T-helper 22 cell (primary cell): ENCODE measurements around the gene PRMT9.
A peak's percentile ranks its signal among the peaks of the same experiment; 100 is the strongest.

Source experiments
- DNase-seq: peaks from one replicate; pipeline ENCODE4 v3.0.0-alpha.2; 2020; ENCODE audit warnings: low read depth

The PRMT9 gene

DNA sequence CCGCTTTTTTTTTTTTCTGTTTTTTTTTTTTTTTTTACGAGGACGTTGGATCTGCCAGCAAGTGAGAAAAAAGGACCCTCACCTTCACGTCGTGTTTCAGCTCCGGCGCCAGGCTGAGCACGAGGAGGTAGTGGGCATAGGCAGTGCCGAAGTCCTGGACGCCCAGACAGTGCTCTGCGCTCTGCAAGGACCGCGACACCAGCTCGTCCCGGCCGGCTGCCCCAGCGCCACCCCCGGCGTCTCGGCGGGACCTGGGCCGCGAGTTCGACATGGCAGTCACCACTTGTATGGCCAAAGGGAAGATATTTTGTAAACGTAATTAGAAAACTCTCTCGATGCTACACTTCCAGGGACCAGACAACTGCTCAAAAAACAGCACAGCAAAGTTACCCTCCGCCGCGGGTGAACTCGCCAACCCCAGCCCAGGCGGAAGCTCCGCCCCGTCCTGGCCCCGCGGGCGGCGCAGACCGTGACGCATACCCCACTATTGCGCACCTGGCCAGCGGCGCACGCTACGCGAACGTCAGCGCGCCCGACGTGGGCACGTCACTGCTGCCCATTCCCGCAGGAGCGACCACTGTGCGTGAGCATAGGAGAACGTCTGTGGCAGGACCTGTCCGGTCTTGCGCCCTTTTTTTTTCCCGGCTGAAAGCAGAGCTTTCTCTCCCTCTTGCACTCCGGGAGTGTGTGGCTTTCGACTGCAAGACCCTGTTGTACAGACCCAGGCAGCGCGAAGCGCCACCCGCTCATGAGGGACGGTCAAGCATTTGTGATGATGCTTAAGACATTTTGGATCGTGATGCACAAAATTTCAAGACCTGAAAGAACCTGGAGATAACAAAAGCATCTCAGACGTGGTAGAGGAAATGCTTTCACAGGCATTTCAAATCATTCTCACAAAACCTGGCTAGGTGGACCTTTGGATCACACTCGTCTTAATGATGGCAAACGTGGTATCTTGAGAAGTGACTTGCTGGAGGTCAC is at the start of gene PRMT9:
TSS of gene PRMT9 (minus strand) at position 447 of the 984 bp plus-strand sequence. CDS start at position 271, 176 bp downstream.
- DNase-seq: peak; percentile 67

DNA sequence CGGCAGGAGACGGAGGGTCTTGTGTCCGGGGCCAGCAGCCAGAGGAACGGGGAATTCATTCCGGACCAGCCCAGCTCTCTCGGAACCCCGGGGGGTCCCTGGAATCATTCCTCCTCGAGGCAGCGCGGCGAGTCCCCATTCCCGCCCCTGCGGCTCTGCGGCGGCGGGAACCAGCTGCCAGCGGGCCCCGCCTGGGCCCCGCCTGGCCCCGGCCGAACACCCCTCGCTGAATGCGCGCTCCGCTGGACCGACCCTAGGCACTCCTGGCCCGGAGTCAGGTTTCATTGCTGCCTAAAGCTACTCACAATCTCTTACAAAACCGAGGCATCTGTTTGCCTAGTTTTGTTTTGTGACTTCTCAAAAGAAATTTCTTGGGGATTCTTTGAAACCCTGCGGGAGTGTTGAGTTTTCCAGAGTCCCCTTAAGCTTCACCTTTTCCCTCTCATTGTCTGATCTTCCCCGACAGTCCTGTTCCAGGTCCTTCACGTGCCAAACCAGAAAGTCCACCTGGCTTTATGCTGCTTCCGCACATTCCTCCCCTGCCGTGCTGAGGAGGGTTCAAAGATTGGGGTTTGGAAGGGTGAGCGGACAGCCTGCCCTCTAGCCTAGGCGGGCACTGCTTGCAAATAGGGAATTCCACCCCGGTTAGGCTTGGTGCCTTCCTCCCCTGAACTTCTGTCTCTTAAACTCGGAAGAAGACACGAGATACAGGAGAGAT is 48.7 kb upstream of the PRMT9 start:
- DNase-seq: no peak

DNA sequence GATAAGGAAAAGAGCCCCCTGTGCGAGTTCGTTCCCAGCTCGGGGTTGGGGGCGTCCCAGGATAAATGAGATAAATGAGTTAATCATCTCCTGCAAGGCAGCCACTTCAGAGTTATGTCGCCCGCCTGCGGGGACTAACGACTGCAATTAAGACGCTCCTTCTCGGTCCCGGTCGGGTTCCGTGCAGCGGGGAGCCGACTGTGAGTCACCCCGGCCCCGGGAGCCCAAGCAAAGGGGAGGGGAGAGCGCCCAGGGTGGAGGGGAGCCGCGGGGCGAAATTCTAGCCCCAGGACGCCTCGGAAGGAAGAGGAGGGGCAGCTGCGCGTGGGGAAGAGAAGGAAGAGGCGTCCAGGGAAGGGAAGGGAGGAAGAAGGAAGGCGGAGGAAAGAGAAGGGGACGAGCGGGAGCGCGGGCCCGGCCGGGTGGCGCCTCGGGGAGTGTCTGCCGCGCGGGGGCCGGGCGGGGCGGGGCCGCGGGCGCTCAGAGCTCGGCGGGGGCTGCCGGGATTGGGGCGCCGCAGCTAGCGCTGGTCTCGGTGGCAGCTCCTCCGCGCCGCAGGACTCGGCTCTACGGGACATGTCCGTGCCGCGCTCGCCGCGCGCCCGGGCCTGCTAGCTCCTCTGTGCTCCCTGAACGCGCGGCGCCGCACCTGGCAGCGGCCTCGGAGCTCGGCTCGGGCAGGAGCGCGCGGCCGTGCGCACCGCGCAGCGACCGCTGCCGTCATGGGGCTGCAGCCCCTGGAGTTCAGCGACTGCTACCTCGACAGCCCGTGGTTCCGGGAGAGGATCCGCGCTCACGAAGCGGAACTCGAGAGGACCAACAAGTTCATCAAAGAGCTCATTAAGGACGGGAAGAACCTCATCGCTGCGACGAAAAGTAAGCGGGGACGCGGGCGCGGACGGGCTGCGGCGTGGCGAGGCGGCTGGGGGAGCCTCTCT is 47.9 kb upstream of the PRMT9 start, which contains the start of gene ARHGAP10:
TSS of gene ARHGAP10 (plus strand) at position 509 of the 938 bp plus-strand sequence. CDS start at position 723, 214 bp downstream.
- DNase-seq: peak; percentile 53

DNA sequence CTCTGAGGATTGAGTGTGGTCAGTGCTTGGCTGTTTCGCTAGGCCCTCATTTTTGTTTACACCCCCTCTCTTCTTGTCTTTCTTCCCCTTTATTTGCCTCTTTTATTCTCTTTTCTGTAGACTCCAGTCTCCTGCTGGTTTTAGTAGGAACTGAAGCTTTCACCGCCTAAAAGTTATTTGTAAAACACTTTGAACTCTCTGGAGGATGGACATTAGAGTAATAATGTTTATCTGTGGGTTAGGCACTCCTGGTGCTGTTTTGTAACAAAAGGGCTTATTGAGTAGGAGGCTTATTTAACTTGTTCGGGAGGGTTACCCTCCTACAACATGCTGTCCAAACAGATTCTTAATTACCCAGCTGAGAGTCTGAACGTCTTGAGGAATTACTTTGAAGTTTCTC is 46.4 kb upstream of the PRMT9 start:
- no peak for DNase-seq

DNA sequence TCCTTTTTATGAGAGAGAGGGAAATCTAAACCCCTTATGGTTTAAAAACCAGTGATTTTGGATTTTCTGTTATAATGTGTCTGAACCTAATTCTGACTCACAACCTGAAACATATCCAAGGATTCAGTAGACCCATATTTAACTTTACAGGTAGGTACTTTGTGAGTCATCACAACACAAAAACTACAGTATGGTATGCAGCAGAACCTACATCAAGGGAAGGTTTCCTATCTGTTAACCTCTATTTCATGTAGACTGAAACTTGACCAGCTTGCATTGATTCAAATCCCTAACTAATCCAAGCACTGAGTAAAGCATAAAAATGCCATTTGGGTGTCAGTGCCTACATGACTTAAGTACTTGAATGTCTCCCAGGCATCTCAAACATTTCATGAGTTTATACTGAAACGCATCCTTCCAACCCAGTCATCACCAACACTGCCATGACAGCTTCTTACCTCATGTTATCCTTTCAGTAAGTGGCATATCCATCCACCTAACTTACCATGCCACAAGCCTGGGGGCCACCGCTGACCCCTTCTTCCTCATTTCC is 43.6 kb upstream of the PRMT9 start:
- DNase-seq: no peak

DNA sequence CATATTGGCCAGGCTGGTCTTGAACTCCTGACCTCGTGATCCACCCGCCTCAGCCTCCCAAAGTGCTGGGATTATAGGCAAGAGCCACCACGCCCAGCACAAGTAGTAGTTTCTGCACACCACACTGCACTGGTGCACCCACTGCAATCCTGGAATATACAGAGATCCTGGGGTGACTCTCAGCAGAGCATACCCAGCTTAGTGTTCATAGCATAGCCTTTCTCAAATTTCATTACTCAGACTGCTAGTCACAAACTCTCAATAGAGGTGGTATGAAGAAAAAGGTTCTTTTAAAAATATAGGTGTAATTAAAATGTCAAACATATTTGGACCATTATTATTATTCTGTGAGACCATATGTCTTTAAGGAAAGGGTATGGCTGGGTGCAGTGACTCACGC is 41.7 kb upstream of the PRMT9 start:
- no peak for DNase-seq

DNA sequence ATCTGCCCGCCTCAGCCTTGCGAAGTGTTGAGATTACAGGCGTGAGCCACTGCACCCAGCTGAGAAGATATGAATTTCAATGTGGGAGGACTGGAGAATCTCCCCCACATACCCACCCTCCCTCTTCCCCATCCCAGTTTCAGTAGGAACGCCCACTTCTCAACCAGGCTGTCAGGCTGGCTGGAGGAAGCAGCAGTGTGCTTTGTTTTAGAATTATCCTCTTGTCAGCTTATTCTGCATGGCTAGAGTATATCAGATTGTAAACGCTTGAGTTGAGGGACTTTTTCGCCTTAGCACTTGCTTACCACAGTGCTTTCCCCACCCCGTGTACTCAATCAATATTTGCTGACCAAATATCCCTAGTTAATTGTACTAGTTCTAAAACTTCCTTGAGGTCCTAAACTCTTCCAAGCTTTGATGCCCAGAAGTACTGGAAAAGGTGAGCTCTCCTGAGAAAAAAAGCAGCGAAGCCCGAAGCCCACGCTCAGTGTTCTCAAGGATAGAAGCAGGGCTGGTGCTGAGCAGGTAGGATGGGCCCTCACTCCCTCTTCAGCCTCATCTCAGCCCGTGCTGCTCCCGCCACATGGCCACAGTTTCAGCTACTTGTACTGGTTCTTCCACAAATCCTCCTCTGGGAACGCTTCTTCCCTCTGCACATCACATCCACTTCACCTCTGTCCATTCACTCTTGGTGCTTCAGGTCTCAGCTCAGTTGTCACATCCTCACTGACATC is 40.7 kb upstream of the PRMT9 start:
- no peak for DNase-seq

DNA sequence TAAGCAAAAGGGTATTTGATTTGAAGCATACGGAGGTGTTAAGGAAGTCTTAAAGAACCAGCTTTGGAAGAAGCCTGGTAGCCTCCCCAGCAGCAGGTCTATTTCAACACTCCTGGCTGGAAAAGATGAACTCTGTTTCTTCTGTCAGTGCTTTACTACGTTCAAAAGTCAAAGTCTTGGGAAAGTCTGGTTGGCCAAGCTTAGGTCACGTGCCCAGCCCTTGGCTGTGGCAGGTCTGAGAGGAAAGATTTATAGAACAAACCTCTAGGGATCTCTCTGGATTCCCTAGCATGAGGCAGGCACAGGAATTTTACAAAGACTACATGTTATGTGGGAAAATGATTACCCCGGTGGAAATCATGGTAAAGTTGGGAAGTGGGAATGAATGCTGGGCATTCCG is 39.4 kb upstream of the PRMT9 start:
- no peak for DNase-seq

DNA sequence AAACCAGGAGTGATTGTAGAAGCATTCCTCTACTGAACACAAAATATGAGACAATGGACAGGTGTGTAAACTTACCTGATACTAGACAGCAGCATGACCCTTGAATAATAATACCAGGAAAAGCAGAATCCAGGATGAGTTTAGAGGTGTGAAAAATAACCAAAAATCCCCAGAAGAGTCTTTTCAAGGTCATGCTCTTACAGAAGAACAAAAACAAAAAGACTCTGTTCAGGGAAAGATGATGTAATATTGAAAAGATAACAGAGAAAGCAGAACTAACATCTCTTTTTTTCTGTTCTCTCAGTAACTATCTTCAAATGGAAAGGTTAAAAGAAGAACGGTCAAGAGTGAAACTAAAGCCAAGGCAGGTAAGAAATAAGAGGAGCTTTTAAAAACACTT is 33.9 kb upstream of the PRMT9 start:
- no peak for DNase-seq

DNA sequence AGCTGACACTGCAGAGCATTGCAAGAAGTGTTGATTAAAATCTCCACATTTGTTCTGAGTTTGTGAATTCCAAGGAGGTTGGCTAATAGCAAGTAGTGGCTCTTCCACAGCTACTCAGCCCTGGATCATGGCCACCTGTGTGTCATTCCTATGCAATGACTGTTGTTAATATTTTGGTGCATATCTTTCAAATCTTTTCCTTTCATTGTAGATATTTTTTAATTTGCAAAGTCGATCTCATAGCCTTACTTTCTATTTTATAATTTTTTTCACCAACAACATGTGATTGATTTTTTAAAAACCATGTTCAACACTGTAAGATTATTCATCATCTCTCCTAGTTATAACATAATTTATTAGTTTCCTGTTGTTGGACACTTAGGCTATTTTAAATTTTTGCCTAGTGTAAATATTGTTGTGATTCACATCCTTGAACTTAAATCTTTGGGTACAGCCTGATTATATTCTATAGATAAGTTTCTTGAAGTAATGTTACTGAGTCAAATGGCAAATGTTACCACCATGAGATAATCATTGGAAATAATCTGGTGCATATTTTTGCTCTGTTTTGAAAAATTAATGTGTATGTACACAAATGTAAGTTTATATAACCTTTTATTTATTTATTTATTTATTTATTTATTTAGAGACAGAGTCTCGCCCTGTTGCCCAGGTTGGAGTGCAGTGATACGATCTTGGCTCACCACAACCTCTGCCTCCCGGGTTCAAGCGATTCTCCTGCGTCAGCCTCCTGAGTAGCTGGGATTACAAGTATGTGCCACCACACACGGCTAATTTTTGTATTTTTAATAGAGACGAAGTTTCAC is 30.8 kb upstream of the PRMT9 start:
- DNase-seq: no peak

DNA sequence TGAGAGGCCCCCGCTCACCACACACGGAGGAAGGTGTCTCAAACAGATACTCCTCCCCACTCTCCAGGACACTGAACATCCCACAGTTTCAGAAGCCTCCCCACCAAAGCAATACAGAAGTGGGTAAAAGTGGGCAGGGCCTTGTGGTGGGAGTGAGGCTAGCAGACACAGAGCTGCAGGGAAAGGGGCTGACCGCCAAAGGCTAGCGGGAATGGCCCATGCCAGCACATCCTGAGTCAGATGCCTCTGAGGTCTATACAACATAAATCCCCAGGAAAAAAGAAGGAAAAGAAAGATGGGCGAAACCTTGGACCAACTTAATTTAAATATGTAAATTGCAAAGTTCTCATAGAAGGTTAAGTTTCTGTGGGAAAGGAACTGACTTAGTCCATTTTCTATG is 26.0 kb upstream of the PRMT9 start:
- no peak for DNase-seq

DNA sequence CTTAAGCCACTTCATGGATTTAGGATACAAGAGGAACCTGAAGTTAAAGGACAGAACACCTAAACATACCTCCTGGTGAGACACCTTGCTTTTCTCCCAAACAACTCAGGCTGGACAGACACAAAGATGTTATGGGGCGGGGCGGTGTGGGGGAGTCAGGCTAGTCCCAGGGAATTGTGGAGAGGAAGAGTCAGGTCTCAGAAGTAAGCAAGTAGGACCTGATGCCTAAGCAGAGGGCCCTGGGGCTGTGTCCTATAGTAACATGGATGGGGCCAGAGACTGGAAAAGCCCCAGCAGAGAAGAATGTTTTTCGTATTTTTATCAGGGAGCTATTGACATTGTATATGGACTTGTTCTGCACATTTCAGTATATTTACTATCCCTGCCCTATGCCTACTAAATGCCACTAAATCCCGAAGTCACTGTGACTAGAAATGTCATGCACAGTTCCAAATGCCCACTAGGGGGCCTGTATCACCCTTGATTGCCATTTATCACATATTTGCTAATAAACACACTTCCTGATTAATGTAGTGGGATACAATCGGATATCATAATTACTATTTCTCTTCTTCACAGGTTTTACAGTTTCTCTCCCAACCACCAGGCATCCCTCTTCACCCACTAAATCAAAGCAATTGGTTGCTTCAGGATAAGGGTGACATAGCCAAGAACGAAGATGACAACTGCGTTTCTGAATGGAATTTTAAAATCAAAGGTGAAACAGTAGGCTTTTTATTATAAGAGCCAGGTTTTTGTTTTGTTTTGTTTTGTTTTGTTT is 24.1 kb upstream of the PRMT9 start:
- DNase-seq: no peak

DNA sequence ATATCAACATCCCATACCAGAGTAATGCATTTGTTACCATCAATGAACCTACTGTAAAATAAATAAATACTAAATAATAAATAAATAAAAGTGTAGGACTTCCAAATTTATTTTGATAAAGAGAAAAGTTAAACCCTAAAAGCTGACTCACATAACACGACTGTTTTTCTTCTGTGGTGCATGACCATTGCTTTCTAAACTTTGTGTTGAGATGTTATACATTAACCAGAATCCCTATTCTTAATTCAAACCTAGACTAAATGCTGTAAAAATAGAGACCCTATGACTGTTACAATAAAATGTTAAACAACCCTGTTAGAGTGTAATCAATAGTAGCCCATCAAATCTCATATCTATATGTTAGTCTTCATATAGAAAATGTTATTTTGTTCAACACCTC is 20.9 kb upstream of the PRMT9 start:
- no peak for DNase-seq

DNA sequence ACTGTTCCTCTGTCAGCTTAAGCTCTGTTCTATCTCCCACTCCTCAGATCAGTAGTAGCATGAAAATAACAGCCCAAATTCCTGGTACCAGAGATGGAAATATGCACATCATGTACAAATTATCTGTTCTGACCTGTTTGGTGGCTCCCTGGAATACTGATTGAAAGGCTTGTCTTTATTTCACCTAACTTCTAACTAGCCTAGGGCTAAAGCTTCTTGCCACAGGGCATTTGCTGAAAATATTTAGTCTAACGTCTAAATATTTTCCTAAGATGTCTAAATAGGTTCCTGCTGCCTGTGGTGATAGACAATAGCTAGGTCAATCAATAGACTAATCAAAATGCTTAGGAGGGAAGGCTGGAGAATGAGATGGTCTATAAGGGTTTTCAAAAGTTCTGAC is 12.9 kb upstream of the PRMT9 start:
- DNase-seq: no peak

DNA sequence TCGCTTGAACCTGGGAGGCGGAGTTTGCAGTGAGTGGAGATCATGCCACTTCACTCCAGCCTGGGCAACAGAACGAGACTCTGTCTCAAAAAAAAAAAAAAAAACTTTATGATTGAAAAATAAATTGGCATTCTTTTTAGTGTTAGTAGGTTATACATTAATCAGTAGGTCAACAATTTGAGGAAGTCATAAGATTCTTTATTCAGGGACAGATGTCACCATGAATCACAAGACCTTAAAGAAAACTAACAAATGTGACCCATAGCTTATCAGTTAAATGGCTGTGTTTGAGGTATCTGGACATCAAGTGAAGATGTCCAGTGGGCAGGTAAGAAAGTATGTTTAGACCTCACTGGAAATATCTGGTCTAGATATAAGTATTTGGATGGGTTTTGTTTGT is 9.3 kb upstream of the PRMT9 start:
- DNase-seq: no peak

DNA sequence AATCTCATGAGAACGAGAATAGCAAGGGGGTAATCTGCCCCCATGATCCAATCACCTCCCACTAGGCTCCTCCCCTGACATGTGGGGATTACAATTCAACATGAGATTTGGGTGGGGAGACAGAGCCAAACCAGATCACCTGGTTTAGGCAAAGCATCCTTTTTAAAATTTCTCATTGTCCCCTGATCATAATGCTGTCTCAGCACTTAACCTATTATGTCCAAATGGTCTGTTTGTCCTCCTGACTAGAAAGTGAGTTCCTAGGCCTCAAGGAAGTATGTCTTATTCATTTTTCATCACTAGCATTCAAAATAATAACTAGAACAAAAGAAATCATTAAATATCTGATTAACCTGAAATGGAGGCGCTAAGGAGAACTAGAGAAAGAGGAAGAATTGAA is 7.9 kb upstream of the PRMT9 start:
- DNase-seq: no peak

DNA sequence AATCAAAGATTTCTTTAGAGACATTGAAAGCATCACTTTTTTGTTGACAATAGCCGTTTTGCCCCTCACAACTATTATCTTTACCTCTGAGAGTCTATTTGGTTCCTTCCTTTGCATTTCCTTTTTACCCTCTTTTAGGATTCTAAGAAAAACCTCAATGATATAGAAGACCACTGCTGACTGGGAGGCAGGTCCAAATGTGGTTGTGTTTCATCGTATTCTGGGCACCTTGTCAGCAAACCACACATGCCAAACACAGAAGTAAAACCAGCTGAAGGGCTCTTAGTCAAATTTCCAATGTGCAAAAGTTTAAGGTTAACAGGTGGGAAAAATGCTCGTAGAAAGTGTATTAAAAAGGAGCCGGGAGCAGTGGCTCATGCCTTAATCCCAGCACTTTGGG is 5.1 kb upstream of the PRMT9 start:
- no peak for DNase-seq

DNA sequence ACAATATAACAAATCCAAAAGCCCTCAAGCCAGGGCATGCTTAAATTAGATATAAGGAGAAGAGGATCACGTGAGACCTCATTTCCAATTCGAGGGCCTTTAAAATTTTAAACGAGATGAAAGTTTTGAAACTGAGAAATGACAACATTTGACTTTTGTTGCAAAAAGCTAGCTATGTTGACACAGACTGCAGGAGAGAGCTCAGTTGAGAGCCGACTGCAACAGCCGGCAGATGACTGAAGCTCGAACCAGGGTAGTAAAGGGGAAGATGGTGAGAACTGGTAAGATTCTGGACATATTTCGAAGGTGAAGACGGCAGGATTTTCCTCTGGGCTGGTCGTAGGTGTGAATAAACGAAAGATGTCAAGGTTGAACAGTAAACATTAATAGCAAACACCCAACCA is 773 bp downstream of the PRMT9 start:
- no peak for DNase-seq

DNA sequence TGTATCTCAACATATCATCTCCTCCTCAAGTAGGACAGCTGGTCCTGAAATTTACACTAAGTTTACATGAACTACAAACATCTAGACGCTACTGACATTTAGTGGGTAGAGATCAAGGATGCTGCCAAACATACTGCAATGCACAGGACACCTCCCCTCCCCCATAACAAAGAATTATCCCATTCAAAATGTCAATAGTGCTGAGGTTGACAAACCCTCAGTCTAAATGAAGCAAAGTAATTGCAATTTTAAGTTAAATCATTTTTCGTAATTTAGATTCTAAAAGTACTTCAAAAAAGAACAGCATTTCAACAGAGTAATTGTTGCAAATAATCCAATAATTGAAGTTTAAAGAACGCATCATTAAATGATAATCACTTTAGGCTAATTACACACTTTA is 1.2 kb downstream of the PRMT9 start:
- no peak for DNase-seq
